Lower lobe of right lung (tissue), 2 donors: ENCODE results near the gene MC5R. TPM values are rescaled to one million over a fixed set of nuclear protein-coding genes. Genes with fewer than 3 reads are reported as not detected.

Experiments used
- ATAC-seq, 2 donors: fragments of 200-7000 bp; cut with Tn5 transposase; one replicate each; pipeline ENCODE4 v1.9.1; 2020 to 2022; ENCODE audit warnings: mild to moderate bottlenecking in 2 of 2, moderate library complexity in 2 of 2
- DNase-seq: peaks from one replicate; pipeline ENCODE4 v3.0.0-alpha.2; 2020
- H3K27ac ChIP-seq: fragments of 200-600 bp; one replicate; pipeline ENCODE4 v1.8.0; 2022
- H3K27me3 ChIP-seq: fragments of 200-600 bp; one replicate; pipeline ENCODE4 v1.8.0; 2022; ENCODE audit warnings: low read depth
- H3K36me3 ChIP-seq: fragments of 200-600 bp; one replicate; pipeline ENCODE4 v1.8.0; 2022; ENCODE audit warnings: mild to moderate bottlenecking
- H3K4me1 ChIP-seq: fragments of 200-600 bp; one replicate; pipeline ENCODE4 v1.8.0; 2022
- H3K4me3 ChIP-seq: fragments of 200-600 bp; one replicate; pipeline ENCODE4 v1.8.0; 2022; ENCODE audit warnings: mild to moderate bottlenecking
- H3K9me3 ChIP-seq: fragments of 200-600 bp; one replicate; pipeline ENCODE4 v1.8.0; 2022
- CTCF ChIP-seq: fragments of 200-600 bp; IDR thresholded peaks from one replicate; pipeline ENCODE4 v1.8.0; 2022; ENCODE audit warnings: antibody characterized with exemption, mild to moderate bottlenecking
- intact Hi-C: fragments of 100-400 bp; cut with DNase I; formaldehyde crosslinking; loops from one replicate; pipeline ENCODE4 v1.11.0; 2022
- total RNA-seq: library from RNA; stranded (reverse); fragmentation: NEBNext Ultra II Directional; extraction: Animal tissue kit (Norgen Biotek cat#: 25700); gene quantifications from one replicate; pipeline ENCODE4 v1.2.1, GENCODE V29; 2021
- donor health status: DM: no; HTN: yes; CAD: no; lungs with severe emphysema.

MC5R gene
- total RNA-seq, 1 donor from 2014 or later: not detected

GRCh38 chr18:13797157-13797611 lies 26.8 kb upstream of the MC5R start:
- no peak overlapping the region for H3K27ac ChIP-seq
- ATAC-seq: no peak

GRCh38 chr18:13799396-13799795 lies 24.6 kb upstream of the MC5R start:
- ATAC-seq: no peak
- DNase-seq: no peak
- TF ChIP-seq CTCF: no peak
- Histone ChIP-seq H3K4me3 (no peak overlapping the region), H3K9me3 (no peaks in the 10 kb centered on the region), H3K4me1 (peaks cover 9% of the 10 kb centered on the region), H3K27me3 (peaks cover 34% of the 10 kb centered on the region), H3K36me3 (no peaks in the 10 kb centered on the region), H3K27ac (no peak overlapping the region)
- intact Hi-C loops: no loop called here

More at GRCh38 chr18:13797157-13797611, 26.8 kb upstream of the MC5R start:
- H3K9me3 ChIP-seq: no peaks in the 10 kb centered on the region
- intact Hi-C loops: no loop called here
- no peak for DNase-seq
- peaks cover 20% of the 10 kb centered on the region for H3K27me3 ChIP-seq
- H3K4me3 ChIP-seq: no peak overlapping the region
- no peaks in the 10 kb centered on the region for H3K36me3 ChIP-seq
- peaks cover 9% of the 10 kb centered on the region for H3K4me1 ChIP-seq
- TF ChIP-seq CTCF: no peak

GRCh38 chr18:13800505-13801259 lies 23.3 kb upstream of the MC5R start:
- Histone ChIP-seq H3K9me3 (no peaks in the 10 kb centered on the region), H3K4me1 (peaks cover 9% of the 10 kb centered on the region), H3K27ac (no peak overlapping the region), H3K4me3 (peak overlapping the region; percentile 37), H3K36me3 (no peaks in the 10 kb centered on the region), H3K27me3 (peaks cover 34% of the 10 kb centered on the region)
- intact Hi-C loops: no loop called here
- peak; percentile 44 for TF ChIP-seq CTCF
- peak; percentile 73 for DNase-seq
- peak; percentile 94 for ATAC-seq

GRCh38 chr18:13801260-13801601 lies 22.7 kb upstream of the MC5R start:
- intact Hi-C loops: no loop called here
- ATAC-seq: no peak
- H3K36me3 ChIP-seq: no peaks in the 10 kb centered on the region
- no peaks in the 10 kb centered on the region for H3K9me3 ChIP-seq
- H3K4me1 ChIP-seq: peaks cover 9% of the 10 kb centered on the region
- no peak overlapping the region for H3K27ac ChIP-seq
- H3K27me3 ChIP-seq: peaks cover 34% of the 10 kb centered on the region
- DNase-seq: no peak
- peak overlapping the region; percentile 37 for H3K4me3 ChIP-seq
- TF ChIP-seq CTCF: no peak

GRCh38 chr18:13804305-13804704 lies 19.6 kb upstream of the MC5R start:
- Histone ChIP-seq H3K4me3 (no peak overlapping the region), H3K27ac (no peak overlapping the region), H3K27me3 (peaks cover 26% of the 10 kb centered on the region), H3K4me1 (peaks cover 9% of the 10 kb centered on the region), H3K9me3 (no peaks in the 10 kb centered on the region), H3K36me3 (no peaks in the 10 kb centered on the region)
- no peak for DNase-seq
- intact Hi-C loops: no loop called here
- no peak for TF ChIP-seq CTCF
- no peak for ATAC-seq
